ENCODE data around the gene PCDHGC3. TPM values are rescaled to one million over a fixed set of nuclear protein-coding genes. Genes with fewer than 3 reads are reported as not detected.

The PCDHGC3 gene
- total RNA-seq, 1 donor from 2014 or later: 92.4 TPM

- Mint-ChIP-seq H3K27me3 (ENCODE audit: unreplicated experiment) (no peaks in the 10 kb centered on the region), H3K9me3 (ENCODE audit: unreplicated experiment) (peaks cover 9% of the 10 kb centered on the region), H3K4me3 (ENCODE audit: unreplicated experiment) (no peak overlapping the region), H3K36me3 (ENCODE audit: unreplicated experiment) (peaks cover 11% of the 10 kb centered on the region), H3K27ac (ENCODE audit: unreplicated experiment) (no peak overlapping the region), H3K4me1 (ENCODE audit: unreplicated experiment) (no peaks in the 10 kb centered on the region)
- no peak for TF ChIP-seq CTCF (IDR thresholded peaks at IDR 0.05)
- no peak for DNase-seq (ENCODE audit: extremely low spot score, unreplicated experiment)
Measured at GRCh38 chr5:141441571-141442170, 34.1 kb upstream of the PCDHGC3 start.

- Mint-ChIP-seq H3K27me3 (ENCODE audit: unreplicated experiment) (no peaks in the 10 kb centered on the region), H3K27ac (ENCODE audit: unreplicated experiment) (no peak overlapping the region), H3K4me1 (ENCODE audit: unreplicated experiment) (peaks cover 4% of the 10 kb centered on the region), H3K36me3 (ENCODE audit: unreplicated experiment) (peaks cover 8% of the 10 kb centered on the region), H3K4me3 (ENCODE audit: unreplicated experiment) (no peak overlapping the region), H3K9me3 (ENCODE audit: unreplicated experiment) (peaks cover 5% of the 10 kb centered on the region)
- TF ChIP-seq CTCF (IDR thresholded peaks at IDR 0.05): no peak
- DNase-seq (ENCODE audit: extremely low spot score, unreplicated experiment): no peak
Measured at GRCh38 chr5:141465351-141465750, 10.4 kb upstream of the PCDHGC3 start.

GRCh38 chr5:141476132-141476911, 556 bp downstream of the PCDHGC3 start:
- TF ChIP-seq CTCF (IDR thresholded peaks at IDR 0.05): no peak
- Mint-ChIP-seq H3K9me3 (ENCODE audit: unreplicated experiment) (no peaks in the 10 kb centered on the region), H3K4me3 (ENCODE audit: unreplicated experiment) (peak overlapping the region; percentile 97), H3K4me1 (ENCODE audit: unreplicated experiment) (peaks cover 48% of the 10 kb centered on the region), H3K27ac (ENCODE audit: unreplicated experiment) (peak overlapping the region; percentile 99), H3K27me3 (ENCODE audit: unreplicated experiment) (no peaks in the 10 kb centered on the region), H3K36me3 (ENCODE audit: unreplicated experiment) (peaks cover 27% of the 10 kb centered on the region)
- DNase-seq (ENCODE audit: extremely low spot score, unreplicated experiment): no peak

- Mint-ChIP-seq H3K27me3 (ENCODE audit: unreplicated experiment) (no peaks in the 10 kb centered on the region), H3K4me1 (ENCODE audit: unreplicated experiment) (peaks cover 48% of the 10 kb centered on the region), H3K9me3 (ENCODE audit: unreplicated experiment) (no peaks in the 10 kb centered on the region), H3K4me3 (ENCODE audit: unreplicated experiment) (peak overlapping the region; percentile 97), H3K36me3 (ENCODE audit: unreplicated experiment) (peaks cover 27% of the 10 kb centered on the region), H3K27ac (ENCODE audit: unreplicated experiment) (peak overlapping the region; percentile 99)
- no peak for DNase-seq (ENCODE audit: extremely low spot score, unreplicated experiment)
- no peak for TF ChIP-seq CTCF (IDR thresholded peaks at IDR 0.05)
Measured at GRCh38 chr5:141477044-141477575, 1.3 kb downstream of the PCDHGC3 start.

- H3K36me3 Mint-ChIP-seq (ENCODE audit: unreplicated experiment): peaks cover 27% of the 10 kb centered on the region
- H3K9me3 Mint-ChIP-seq (ENCODE audit: unreplicated experiment): no peaks in the 10 kb centered on the region
- no peak overlapping the region for H3K27ac Mint-ChIP-seq (ENCODE audit: unreplicated experiment)
- H3K27me3 Mint-ChIP-seq (ENCODE audit: unreplicated experiment): no peaks in the 10 kb centered on the region
- no peak for TF ChIP-seq CTCF (IDR thresholded peaks at IDR 0.05)
- no peak for DNase-seq (ENCODE audit: extremely low spot score, unreplicated experiment)
- peaks cover 50% of the 10 kb centered on the region for H3K4me1 Mint-ChIP-seq (ENCODE audit: unreplicated experiment)
- peak overlapping the region; percentile 97 for H3K4me3 Mint-ChIP-seq (ENCODE audit: unreplicated experiment)
Measured at GRCh38 chr5:141477815-141478214, 2.0 kb downstream of the PCDHGC3 start.
